Upper lobe of left lung (tissue), 4 donors: ENCODE results near the gene SLC35G3.
"Not testable (repeated sequence)": the region's sequence is repeated elsewhere in the genome, so short reads cannot be mapped to it uniquely, and the experiment has no call there.

ENCODE experiments used
- POLR2A ChIP-seq, 4 donors: fragments of 450-650 bp; IDR thresholded peaks; one replicate each; pipeline ENCODE4 v1.5.1; 2016 to 2017; ENCODE audit warnings: antibody characterized with exemption in 4 of 4, mild to moderate bottlenecking in 2 of 4
- POLR2AphosphoS5 ChIP-seq, 2 donors: sonication (generic); formaldehyde crosslinking; IDR thresholded peaks; one replicate each; pipeline ENCODE4 v1.5.1; 2017; ENCODE audit warnings: antibody characterized with exemption in 2 of 2
- TF ChIP-seq, protein P1 (sequence below), 6 experiments: fragments of 450-650 bp in 4 of 6; fragments of 200-600 bp in 2 of 6; sonication (generic) in 2 of 6; IDR thresholded peaks; one replicate each; pipeline ENCODE4 v1.5.1; 2016 to 2019; ENCODE audit warnings: antibody characterized with exemption in 6 of 6

GRCh38 chr17:35234315-35234714, 40.1 kb upstream of the SLC35G3 start:
- TF ChIP-seq, protein P1, sequence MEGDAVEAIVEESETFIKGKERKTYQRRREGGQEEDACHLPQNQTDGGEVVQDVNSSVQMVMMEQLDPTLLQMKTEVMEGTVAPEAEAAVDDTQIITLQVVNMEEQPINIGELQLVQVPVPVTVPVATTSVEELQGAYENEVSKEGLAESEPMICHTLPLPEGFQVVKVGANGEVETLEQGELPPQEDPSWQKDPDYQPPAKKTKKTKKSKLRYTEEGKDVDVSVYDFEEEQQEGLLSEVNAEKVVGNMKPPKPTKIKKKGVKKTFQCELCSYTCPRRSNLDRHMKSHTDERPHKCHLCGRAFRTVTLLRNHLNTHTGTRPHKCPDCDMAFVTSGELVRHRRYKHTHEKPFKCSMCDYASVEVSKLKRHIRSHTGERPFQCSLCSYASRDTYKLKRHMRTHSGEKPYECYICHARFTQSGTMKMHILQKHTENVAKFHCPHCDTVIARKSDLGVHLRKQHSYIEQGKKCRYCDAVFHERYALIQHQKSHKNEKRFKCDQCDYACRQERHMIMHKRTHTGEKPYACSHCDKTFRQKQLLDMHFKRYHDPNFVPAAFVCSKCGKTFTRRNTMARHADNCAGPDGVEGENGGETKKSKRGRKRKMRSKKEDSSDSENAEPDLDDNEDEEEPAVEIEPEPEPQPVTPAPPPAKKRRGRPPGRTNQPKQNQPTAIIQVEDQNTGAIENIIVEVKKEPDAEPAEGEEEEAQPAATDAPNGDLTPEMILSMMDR (IDR thresholded peaks at IDR 0.05) = not testable (repeated sequence)
- TF ChIP-seq POLR2AphosphoS5, POLR2A (IDR thresholded peaks at IDR 0.05): not testable (repeated sequence)
